ENCODE measurements around the gene C17orf50.

The C17orf50 gene

DNA sequence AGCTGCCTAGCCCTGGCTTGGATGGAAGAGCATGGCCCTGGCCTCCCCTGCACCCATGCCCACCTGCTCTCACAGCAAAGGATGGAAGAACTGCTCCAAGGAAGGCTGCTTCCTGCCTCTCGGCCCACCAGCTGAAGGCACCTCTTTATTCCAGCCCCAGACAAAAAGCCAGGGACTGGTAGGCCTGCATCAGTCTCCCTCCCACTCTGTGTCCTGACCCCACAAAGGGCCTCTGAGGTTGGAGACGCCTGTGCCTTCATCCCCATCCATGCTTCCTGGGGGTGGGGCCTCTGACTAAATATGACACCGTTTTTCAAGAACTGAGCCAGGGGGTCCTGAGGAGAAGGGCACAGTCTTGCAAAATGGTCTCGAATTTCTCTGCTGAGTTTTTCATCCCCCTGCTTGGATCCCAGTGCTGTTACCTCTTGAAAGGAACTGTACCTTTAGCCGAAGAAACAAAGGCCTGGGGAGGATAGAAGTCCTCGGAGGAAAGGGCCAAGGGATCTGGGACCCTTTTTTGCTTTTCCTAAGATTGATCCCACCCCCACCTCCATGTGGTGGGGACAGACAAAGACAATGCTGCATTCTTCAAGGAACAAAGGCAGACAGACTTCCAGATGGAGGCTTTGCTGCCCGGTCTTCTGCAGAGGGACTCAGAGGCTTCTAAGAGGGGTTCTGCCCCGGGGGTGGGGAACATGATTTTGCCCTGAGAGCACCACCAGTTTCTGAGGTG lies 5.2 kb downstream of the C17orf50 start:
- H3K9me3 ChIP-seq (ENCODE audit: insufficient read depth, low read length): peaks cover 31% of the 10 kb centered on the region; the same call in 1 of the 2 replicates
- no peak overlapping the region for H3K4me3 ChIP-seq (ENCODE audit: insufficient read length, low read depth)
- no peak for DNase-seq (ENCODE audit: low read depth, low spot score)
- H3K27me3 ChIP-seq (ENCODE audit: insufficient read depth, insufficient read length): no peaks in the 10 kb centered on the region
- H3K4me1 ChIP-seq (ENCODE audit: insufficient read depth, insufficient read length): no peaks in the 10 kb centered on the region
- TF ChIP-seq ZNF274 (IDR thresholded peaks at IDR 0.05; ENCODE audit: low read depth, low read length) (no peak), YY1 (IDR thresholded peaks at IDR 0.05; ENCODE audit: insufficient read depth, insufficient read length) (no peak)
- no peaks in the 10 kb centered on the region for H3K36me3 ChIP-seq (ENCODE audit: insufficient read depth, insufficient read length, low read length)
- H3K9ac ChIP-seq (ENCODE audit: insufficient read length, low read depth): no peak overlapping the region

DNA sequence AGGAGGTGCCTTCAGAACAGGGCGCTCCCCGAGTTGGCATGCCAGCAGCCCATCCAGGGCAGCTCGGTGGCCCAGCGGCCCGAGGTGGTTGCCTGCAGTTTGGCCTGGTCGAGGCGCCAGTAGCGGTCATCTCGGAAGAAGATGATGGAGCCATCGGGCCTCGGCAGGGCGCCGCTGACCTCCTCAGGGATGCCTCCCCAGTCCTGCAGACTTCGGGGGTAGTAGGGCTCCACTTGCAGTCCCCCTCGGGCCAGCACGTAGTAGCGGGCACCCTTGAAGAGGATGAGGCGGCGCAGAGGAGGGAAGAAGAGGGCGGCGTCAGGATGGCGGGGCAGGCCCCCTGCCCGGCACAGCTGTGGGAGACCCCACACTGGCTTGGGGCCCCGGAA lies 5.8 kb downstream of the C17orf50 start:
- no peak for DNase-seq (ENCODE audit: low read depth, low spot score)
- Histone ChIP-seq H3K36me3 (ENCODE audit: insufficient read depth, insufficient read length, low read length) (no peaks in the 10 kb centered on the region), H3K9ac (ENCODE audit: insufficient read length, low read depth) (no peak overlapping the region), H3K27me3 (ENCODE audit: insufficient read depth, insufficient read length) (no peaks in the 10 kb centered on the region), H3K9me3 (ENCODE audit: insufficient read depth, low read length) (peaks cover 31% of the 10 kb centered on the region; the same call in 1 of the 2 replicates), H3K4me1 (ENCODE audit: insufficient read depth, insufficient read length) (no peaks in the 10 kb centered on the region), H3K4me3 (ENCODE audit: insufficient read length, low read depth) (no peak overlapping the region)
- TF ChIP-seq YY1 (IDR thresholded peaks at IDR 0.05; ENCODE audit: insufficient read depth, insufficient read length) (no peak), SUZ12 (IDR thresholded peaks at IDR 0.05; ENCODE audit: extremely low read depth, insufficient read depth, insufficient read length) (no peak), ZNF274 (IDR thresholded peaks at IDR 0.05; ENCODE audit: low read depth, low read length) (no peak)

DNA sequence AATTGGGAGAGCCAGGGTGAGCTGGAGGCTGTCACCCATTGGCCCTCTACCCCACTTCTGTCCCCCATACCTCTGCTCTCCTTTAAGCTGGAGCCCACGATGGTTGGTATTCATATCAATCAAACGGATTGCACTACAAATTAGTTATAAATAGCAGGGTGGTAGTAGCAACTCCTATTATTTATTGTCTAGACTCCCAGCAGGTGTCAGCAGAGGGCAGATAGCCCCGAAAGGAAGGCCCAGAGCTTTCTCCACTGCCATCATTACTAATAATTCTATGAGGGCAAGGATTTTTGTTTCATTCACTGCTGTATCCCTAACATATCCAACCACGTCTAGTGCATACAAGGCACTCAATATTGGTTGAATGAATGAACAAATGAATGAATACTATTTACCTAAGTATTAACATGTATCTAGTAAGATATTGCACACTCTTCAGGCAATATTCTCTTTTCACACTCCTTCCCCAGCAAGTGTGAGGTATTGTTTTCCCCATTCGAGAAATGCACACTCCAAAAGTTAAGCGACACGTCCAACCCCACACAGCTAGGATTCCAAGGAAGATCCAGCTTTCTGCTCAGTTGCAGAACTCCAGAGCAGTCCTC lies 6.3 kb downstream of the C17orf50 start:
- TF ChIP-seq YY1 (IDR thresholded peaks at IDR 0.05; ENCODE audit: insufficient read depth, insufficient read length) (no peak), SUZ12 (IDR thresholded peaks at IDR 0.05; ENCODE audit: extremely low read depth, insufficient read depth, insufficient read length) (no peak), ZNF274 (IDR thresholded peaks at IDR 0.05; ENCODE audit: low read depth, low read length) (no peak)
- DNase-seq (ENCODE audit: low read depth, low spot score): no peak

DNA sequence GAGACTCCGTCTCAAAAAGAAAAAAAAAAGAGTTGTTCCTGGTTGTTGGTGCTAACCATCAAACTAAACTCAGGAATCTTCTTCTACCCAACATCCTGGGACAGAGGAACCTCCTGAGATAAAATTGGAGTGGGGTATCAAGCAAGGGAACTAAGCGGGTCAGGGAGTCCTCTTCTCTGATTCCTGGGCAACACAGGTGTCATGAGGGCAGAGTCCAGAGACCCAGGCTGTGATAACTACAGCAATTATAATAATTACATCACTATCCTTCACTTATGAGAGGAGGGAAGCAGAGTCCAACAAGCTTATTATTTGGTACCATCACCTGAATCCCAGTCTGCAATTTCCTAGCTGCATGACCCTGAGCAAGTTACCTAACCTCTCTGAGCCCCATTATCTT lies 8.1 kb downstream of the C17orf50 start:
- H3K4me1 ChIP-seq (ENCODE audit: insufficient read depth, insufficient read length): peaks cover 8% of the 10 kb centered on the region
- no peaks in the 10 kb centered on the region for H3K36me3 ChIP-seq (ENCODE audit: insufficient read depth, insufficient read length, low read length)
- TF ChIP-seq YY1 (IDR thresholded peaks at IDR 0.05; ENCODE audit: insufficient read depth, insufficient read length) (no peak), ZNF274 (IDR thresholded peaks at IDR 0.05; ENCODE audit: low read depth, low read length) (no peak), SUZ12 (IDR thresholded peaks at IDR 0.05; ENCODE audit: extremely low read depth, insufficient read depth, insufficient read length) (no peak)
- H3K27me3 ChIP-seq (ENCODE audit: insufficient read depth, insufficient read length): no peaks in the 10 kb centered on the region
- no peak overlapping the region for H3K4me3 ChIP-seq (ENCODE audit: insufficient read length, low read depth)
- no peak overlapping the region for H3K9ac ChIP-seq (ENCODE audit: insufficient read length, low read depth)
- peaks cover 26% of the 10 kb centered on the region; the same call in 1 of the 2 replicates for H3K9me3 ChIP-seq (ENCODE audit: insufficient read depth, low read length)
- no peak for DNase-seq (ENCODE audit: low read depth, low spot score)

More for the DNA sequence above, 6.3 kb downstream of the C17orf50 start:
- Histone ChIP-seq H3K9me3 (ENCODE audit: insufficient read depth, low read length) (peaks cover 31% of the 10 kb centered on the region; the same call in 1 of the 2 replicates), H3K4me3 (ENCODE audit: insufficient read length, low read depth) (no peak overlapping the region), H3K4me1 (ENCODE audit: insufficient read depth, insufficient read length) (no peaks in the 10 kb centered on the region), H3K9ac (ENCODE audit: insufficient read length, low read depth) (no peak overlapping the region), H3K27me3 (ENCODE audit: insufficient read depth, insufficient read length) (no peaks in the 10 kb centered on the region), H3K36me3 (ENCODE audit: insufficient read depth, insufficient read length, low read length) (no peaks in the 10 kb centered on the region)

DNA sequence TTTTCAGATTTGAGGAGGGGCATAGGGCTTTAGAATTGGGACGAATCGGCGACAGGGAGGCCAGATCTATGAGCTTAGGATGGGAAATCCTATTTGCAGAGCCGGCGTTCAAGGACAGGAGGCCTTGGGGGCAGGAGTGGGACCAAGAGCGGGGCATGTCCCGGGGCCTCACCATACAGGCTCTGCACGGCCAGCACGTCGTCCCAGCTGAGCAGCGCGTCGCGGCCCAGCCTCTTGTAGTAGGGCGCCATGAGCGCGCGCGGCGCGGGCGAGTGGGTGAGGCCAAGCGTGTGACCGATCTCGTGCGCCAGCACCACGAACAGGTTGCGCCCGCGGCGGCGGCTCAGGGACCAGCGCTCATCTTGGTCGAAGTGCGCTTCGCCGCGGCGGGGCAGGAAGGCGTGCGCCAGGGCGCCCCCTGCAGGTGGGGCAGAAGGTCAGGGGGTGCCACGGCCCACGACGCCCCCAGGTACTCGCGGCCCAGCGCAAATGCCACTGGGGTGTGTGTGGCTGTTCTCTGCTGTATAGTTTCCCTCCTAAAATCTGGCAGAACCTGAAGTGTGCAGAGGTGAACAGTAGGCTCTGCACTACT lies 9.3 kb downstream of the C17orf50 start:
- TF ChIP-seq SUZ12 (IDR thresholded peaks at IDR 0.05; ENCODE audit: extremely low read depth, insufficient read depth, insufficient read length) (no peak), YY1 (IDR thresholded peaks at IDR 0.05; ENCODE audit: insufficient read depth, insufficient read length) (no peak), ZNF274 (IDR thresholded peaks at IDR 0.05; ENCODE audit: low read depth, low read length) (no peak)
- no peak overlapping the region for H3K9ac ChIP-seq (ENCODE audit: insufficient read length, low read depth)
- H3K27me3 ChIP-seq (ENCODE audit: insufficient read depth, insufficient read length): no peaks in the 10 kb centered on the region
- no peak overlapping the region for H3K4me3 ChIP-seq (ENCODE audit: insufficient read length, low read depth)
- no peak for DNase-seq (ENCODE audit: low read depth, low spot score)
- peaks cover 16% of the 10 kb centered on the region for H3K4me1 ChIP-seq (ENCODE audit: insufficient read depth, insufficient read length)
- peaks cover 20% of the 10 kb centered on the region; the same call in 1 of the 2 replicates for H3K9me3 ChIP-seq (ENCODE audit: insufficient read depth, low read length)
- no peaks in the 10 kb centered on the region for H3K36me3 ChIP-seq (ENCODE audit: insufficient read depth, insufficient read length, low read length)

DNA sequence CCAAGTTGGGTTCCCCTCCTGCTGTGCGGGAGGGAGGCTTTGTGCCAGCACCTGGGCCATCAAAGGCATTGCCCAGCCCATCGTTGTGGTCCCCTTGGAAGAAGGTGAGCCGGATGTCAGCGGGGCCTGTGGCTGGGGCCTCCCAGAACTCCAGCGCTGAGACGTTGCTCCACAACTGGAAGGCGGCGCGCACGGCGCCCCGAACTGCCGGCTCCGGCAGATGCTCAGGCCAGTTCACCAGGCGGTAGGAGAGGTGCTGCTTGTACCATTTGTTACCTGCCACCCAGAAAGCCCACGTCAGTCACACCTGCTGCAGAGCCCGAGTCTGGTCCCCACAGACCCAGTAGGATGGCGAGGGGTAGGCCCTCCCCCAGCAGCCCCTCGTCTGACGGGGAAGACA lies 12.4 kb downstream of the C17orf50 start:
- DNase-seq (ENCODE audit: low read depth, low spot score): no peak
- Histone ChIP-seq H3K36me3 (ENCODE audit: insufficient read depth, insufficient read length, low read length) (no peaks in the 10 kb centered on the region), H3K4me3 (ENCODE audit: insufficient read length, low read depth) (no peak overlapping the region), H3K9ac (ENCODE audit: insufficient read length, low read depth) (no peak overlapping the region), H3K4me1 (ENCODE audit: insufficient read depth, insufficient read length) (peaks cover 21% of the 10 kb centered on the region), H3K27me3 (ENCODE audit: insufficient read depth, insufficient read length) (no peaks in the 10 kb centered on the region), H3K9me3 (ENCODE audit: insufficient read depth, low read length) (no peaks in the 10 kb centered on the region; the same call in 1 of the 2 replicates)
- TF ChIP-seq ZNF274 (IDR thresholded peaks at IDR 0.05; ENCODE audit: low read depth, low read length) (no peak), YY1 (IDR thresholded peaks at IDR 0.05; ENCODE audit: insufficient read depth, insufficient read length) (no peak)
